Cardiac fibroblast (primary cell): ENCODE results near the gene LIPC.

Experiments
- DNase-seq, 2 donors: peaks; one replicate each; pipeline versions ENCODE4 v3.0.0 to v3.0.0-alpha.2; 2010; ENCODE audit warnings: low read depth in 2 of 2
- H3K4me3 ChIP-seq, 2 donors: replicated peaks in 1 of 2; 1 replicate in 1 of 2; 2 replicates in 1 of 2; pipeline ENCODE4 v1.5.1; 2011; ENCODE audit warnings: low read depth in 2 of 2, low read length in 2 of 2, mild to moderate bottlenecking in 2 of 2, moderate library complexity in 1 of 2
- TF ChIP-seq, protein P1 (sequence below): IDR thresholded peaks from one replicate; pipeline ENCODE4 v1.5.1; 2011; ENCODE audit warnings: low read depth, mild to moderate bottlenecking, low read length, inconsistent platforms

LIPC gene

GRCh38 chr15:58388211-58388610 is 43.6 kb upstream of the LIPC start:
- H3K4me3 ChIP-seq, result no peak overlapping the region
- DNase-seq, result no peak
- TF ChIP-seq, protein P1, sequence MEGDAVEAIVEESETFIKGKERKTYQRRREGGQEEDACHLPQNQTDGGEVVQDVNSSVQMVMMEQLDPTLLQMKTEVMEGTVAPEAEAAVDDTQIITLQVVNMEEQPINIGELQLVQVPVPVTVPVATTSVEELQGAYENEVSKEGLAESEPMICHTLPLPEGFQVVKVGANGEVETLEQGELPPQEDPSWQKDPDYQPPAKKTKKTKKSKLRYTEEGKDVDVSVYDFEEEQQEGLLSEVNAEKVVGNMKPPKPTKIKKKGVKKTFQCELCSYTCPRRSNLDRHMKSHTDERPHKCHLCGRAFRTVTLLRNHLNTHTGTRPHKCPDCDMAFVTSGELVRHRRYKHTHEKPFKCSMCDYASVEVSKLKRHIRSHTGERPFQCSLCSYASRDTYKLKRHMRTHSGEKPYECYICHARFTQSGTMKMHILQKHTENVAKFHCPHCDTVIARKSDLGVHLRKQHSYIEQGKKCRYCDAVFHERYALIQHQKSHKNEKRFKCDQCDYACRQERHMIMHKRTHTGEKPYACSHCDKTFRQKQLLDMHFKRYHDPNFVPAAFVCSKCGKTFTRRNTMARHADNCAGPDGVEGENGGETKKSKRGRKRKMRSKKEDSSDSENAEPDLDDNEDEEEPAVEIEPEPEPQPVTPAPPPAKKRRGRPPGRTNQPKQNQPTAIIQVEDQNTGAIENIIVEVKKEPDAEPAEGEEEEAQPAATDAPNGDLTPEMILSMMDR, result no peak

DNA sequence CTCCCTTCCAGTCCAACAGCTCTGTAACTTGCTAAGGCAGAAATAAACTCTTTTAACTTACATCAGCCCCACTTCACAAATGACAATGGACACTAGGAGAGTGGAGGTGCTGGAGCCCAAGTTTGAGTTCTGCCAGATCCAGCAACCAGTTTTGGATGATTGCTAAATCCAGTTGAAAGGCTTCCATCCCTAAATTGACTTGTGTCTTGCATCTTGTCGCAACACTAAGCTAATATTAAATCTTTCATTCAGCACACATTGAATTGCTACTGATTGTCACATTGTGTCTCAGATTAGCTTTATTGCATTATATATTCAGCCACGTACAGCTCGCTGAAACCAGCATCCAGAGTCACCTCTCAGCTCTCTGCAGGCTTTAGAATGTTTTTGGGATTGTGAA is 41.7 kb upstream of the LIPC start:
- DNase-seq, result no peak
- TF ChIP-seq, protein P1, result no peak
- H3K4me3 ChIP-seq, result no peak overlapping the region

DNA sequence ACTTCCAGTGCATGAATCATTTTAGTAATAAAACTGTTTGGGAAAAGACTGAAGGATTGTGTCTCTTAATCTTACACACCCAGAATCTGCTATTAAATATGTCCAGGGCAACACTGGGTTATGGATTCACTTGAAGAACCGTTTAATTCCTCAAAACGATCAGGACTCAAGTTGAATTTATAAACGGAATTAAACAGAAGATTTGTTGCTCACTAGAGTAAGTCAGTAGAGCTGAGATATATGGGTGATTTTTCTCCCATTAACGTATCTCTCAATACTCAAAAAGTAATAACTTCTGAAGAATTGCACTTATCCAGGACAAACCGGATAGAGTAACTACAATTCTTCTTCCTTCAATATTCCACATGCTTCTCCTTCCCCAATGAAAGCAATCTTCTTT is 41.1 kb upstream of the LIPC start:
- H3K4me3 ChIP-seq, result no peak overlapping the region
- TF ChIP-seq, protein P1, result no peak
- DNase-seq, result no peak

- TF ChIP-seq, protein P1, result no peak
- no peak overlapping the region for H3K4me3 ChIP-seq
- no peak for DNase-seq
Measured at GRCh38 chr15:58391088-58391487, 40.7 kb upstream of the LIPC start.

GRCh38 chr15:58392141-58392540 is 39.6 kb upstream of the LIPC start:
- no peak for DNase-seq
- H3K4me3 ChIP-seq, result no peak overlapping the region
- TF ChIP-seq, protein P1, result no peak

- no peak overlapping the region for H3K4me3 ChIP-seq
- no peak for DNase-seq
- TF ChIP-seq, protein P1, result no peak
Measured at GRCh38 chr15:58392611-58393161, 39.1 kb upstream of the LIPC start.

DNA sequence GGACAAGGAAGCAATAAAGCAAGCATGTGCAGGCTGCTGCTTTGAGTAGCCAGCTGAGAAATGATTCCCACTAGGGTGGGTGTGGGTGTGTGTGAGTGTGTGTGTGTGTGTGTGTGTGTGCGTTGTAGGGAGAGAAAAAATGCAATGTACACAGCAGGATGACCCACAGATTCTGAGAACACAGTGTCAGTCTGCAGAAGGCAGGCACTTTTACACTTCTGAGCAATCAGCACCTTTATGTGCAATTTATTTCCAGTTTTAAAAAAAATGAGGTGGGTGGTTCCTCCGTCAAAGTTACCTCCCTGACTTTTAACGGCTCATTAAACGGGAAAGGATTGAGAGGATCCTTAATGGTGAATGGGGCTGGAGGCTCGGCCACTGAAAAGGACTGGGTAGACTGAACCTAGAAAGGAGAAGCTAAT is 38.5 kb upstream of the LIPC start:
- no peak overlapping the region for H3K4me3 ChIP-seq
- TF ChIP-seq, protein P1, result no peak
- no peak for DNase-seq
